HEK293T (cell line): ENCODE measurements around the gene PAQR4.
"Not testable (repeated sequence)": the region's sequence is repeated elsewhere in the genome, so short reads cannot be mapped to it uniquely, and the experiment has no call there.

ENCODE experiments used
- BHLHE40 ChIP-seq: fragments of 450-650 bp; IDR thresholded peaks from 2 replicates; pipeline ENCODE4 v1.6.1; 2016; ENCODE audit warnings: mild to moderate bottlenecking, moderate library complexity, borderline replicate concordance
- CTBP1 ChIP-seq: fragments of 450-650 bp; IDR thresholded peaks from 2 replicates; pipeline ENCODE4 v1.6.1; 2016; ENCODE audit warnings: borderline replicate concordance
- ELF4 ChIP-seq: fragments of 450-650 bp; IDR thresholded peaks from 2 replicates; pipeline ENCODE4 v1.6.1; 2017; ENCODE audit warnings: antibody characterized with exemption
- FOXA1 ChIP-seq: fragments of 450-650 bp; IDR thresholded peaks from 2 replicates; pipeline ENCODE4 v1.6.1; 2016; ENCODE audit warnings: mild to moderate bottlenecking
- FOXK2 ChIP-seq: fragments of 450-650 bp; IDR thresholded peaks from 2 replicates; pipeline ENCODE4 v1.6.1; 2016; ENCODE audit warnings: mild to moderate bottlenecking
- FOXM1 ChIP-seq: fragments of 450-650 bp; IDR thresholded peaks from 2 replicates; pipeline ENCODE4 v1.6.1; 2017; ENCODE audit warnings: mild to moderate bottlenecking, borderline replicate concordance
- HDGF ChIP-seq: fragments of 450-650 bp; IDR thresholded peaks from 2 replicates; pipeline ENCODE4 v1.6.1; 2017; ENCODE audit warnings: antibody characterized with exemption, borderline replicate concordance
- L3MBTL2 ChIP-seq: fragments of 450-650 bp; conservative IDR thresholded peaks from 2 replicates; pipeline ENCODE4 v1.6.1; 2016; ENCODE audit warnings: mild to moderate bottlenecking
- NFRKB ChIP-seq: fragments of 450-650 bp; IDR thresholded peaks from 2 replicates; pipeline ENCODE4 v1.6.1; 2016; ENCODE audit warnings: mild to moderate bottlenecking, moderate library complexity
- PKNOX1 ChIP-seq: fragments of 450-650 bp; IDR thresholded peaks from 2 replicates; pipeline ENCODE4 v1.6.1; 2016
- SP1 ChIP-seq: fragments of 450-650 bp; IDR thresholded peaks from 2 replicates; pipeline ENCODE4 v1.6.1; 2017
- SUZ12 ChIP-seq: fragments of 450-650 bp; IDR thresholded peaks from 2 replicates; pipeline ENCODE4 v1.6.1; 2016; ENCODE audit warnings: mild to moderate bottlenecking
- TARDBP ChIP-seq: fragments of 450-650 bp; IDR thresholded peaks from 2 replicates; pipeline ENCODE4 v1.6.1; 2016
- ZNF384 ChIP-seq: fragments of 450-650 bp; IDR thresholded peaks from 2 replicates; pipeline ENCODE4 v1.6.1; 2016

- TF ChIP-seq SP1, FOXA1, SUZ12, FOXM1, PKNOX1, ZNF384, FOXK2, NFRKB, HDGF, TARDBP, BHLHE40, L3MBTL2, ELF4, CTBP1: not testable (repeated sequence)
Measured at GRCh38 chr16:2928151-2928550, 41.0 kb upstream of the PAQR4 start.
